Keratinocyte (primary cell): ENCODE data around the gene ZBTB20.

Source experiments
- CTCF ChIP-seq, 3 experiments: IDR thresholded peaks in 1 of 3; conservative IDR thresholded peaks in 1 of 3; optimal IDR thresholded peaks in 1 of 3; 2 replicates in 2 of 3; 3 replicates in 1 of 3; pipeline versions ENCODE3 to v1.5.1; 2011; ENCODE audit warnings: low read length in 3 of 3, mild to moderate bottlenecking in 3 of 3, moderate library complexity in 2 of 3, control low read depth in 1 of 3, inconsistent platforms in 1 of 3; ENCODE audit not compliant: insufficient read depth in 2 of 3; ENCODE audit errors: extremely low read depth in 1 of 3
- EZH2 ChIP-seq: IDR thresholded peaks from one replicate; pipeline ENCODE4 v1.6.1; 2012; ENCODE audit warnings: inconsistent platforms, mild to moderate bottlenecking, low read length, moderate library complexity

GRCh38 chr3:114872050-114872449 lies 275.0 kb downstream of the ZBTB20 start:
- TF ChIP-seq CTCF (optimal IDR thresholded peaks at IDR 0.05 in 1 of 3, IDR thresholded peaks at IDR 0.05 in 1 of 3, conservative IDR thresholded peaks at IDR 0.05 in 1 of 3; ENCODE audit: extremely low read depth in 1 of 3, insufficient read depth in 2 of 3, low read length in 3 of 3) (no peak), EZH2 (no peak)
